Muscle of back (tissue), 13 donors: Measurements from ENCODE around the gene HLA-C. TPM values are rescaled to one million over a fixed set of nuclear protein-coding genes. Genes with fewer than 3 reads are reported as not detected.
"Not testable (repeated sequence)": the region's sequence is repeated elsewhere in the genome, so short reads cannot be mapped to it uniquely, and the experiment has no call there.

Experiments
- DNase-seq, 3 donors: peaks; one replicate each; pipeline versions ENCODE4 v3.0.0 to v3.0.0-alpha.2; 2013
- long read RNA-seq, 9 donors: transcript quantifications; one replicate each; lab custom pipeline, GENCODE V29; 2026
- polyA plus RNA-seq, 10 donors: library from polyadenylated mRNA; unstranded; fragments of 120-200 nt; gene quantifications; one replicate each; pipeline ENCODE4 v1.2.1, GENCODE V29; 2013; ENCODE audit not compliant: insufficient read length in 10 of 10

Gene HLA-C
- 100 to 1,000 TPM in 1 of 10 donors, 10 to 100 TPM in 9; 38.7 to 119 (median 47.7) TPM for polyA plus RNA-seq
- long read RNA-seq, donor 1, transcript HLA-C-201 (8 exons, 1,536 nt), result major isoform, 11 of 12 reads
- long read RNA-seq, donor 1, partial matches to known transcripts, result 0 of 12 reads
- long read RNA-seq, donor 1, other reads (novel, unspliced or antisense), result 0 of 12 reads
- long read RNA-seq, donor 2, transcript HLA-C-201 (8 exons, 1,536 nt), result major isoform, 7 of 12 reads
- long read RNA-seq, donor 2, partial matches to known transcripts, result 0 of 12 reads
- long read RNA-seq, donor 2, other reads (novel, unspliced or antisense), result 0 of 12 reads
- long read RNA-seq, donor 3, result 0 reads
- long read RNA-seq, donor 4, transcript HLA-C-201 (8 exons, 1,536 nt), result major isoform, 8 of 13 reads
- long read RNA-seq, donor 4, partial matches to known transcripts, result 5 of 13 reads
- long read RNA-seq, donor 4, other reads (novel, unspliced or antisense), result 0 of 13 reads
- long read RNA-seq, donor 5, transcript HLA-C-201 (8 exons, 1,536 nt), result major isoform, 11 of 36 reads
- long read RNA-seq, donor 5, partial matches to known transcripts, result 19 of 36 reads
- long read RNA-seq, donor 5, other reads (novel, unspliced or antisense), result 0 of 36 reads
- long read RNA-seq, donor 6, transcript HLA-C-201 (8 exons, 1,536 nt), result major isoform, 13 of 22 reads
- long read RNA-seq, donor 6, partial matches to known transcripts, result 0 of 22 reads
- long read RNA-seq, donor 6, other reads (novel, unspliced or antisense), result 0 of 22 reads
- long read RNA-seq, donor 7, transcript HLA-C-201 (8 exons, 1,536 nt), result major isoform, 12 of 14 reads
- long read RNA-seq, donor 7, partial matches to known transcripts, result 0 of 14 reads
- long read RNA-seq, donor 7, other reads (novel, unspliced or antisense), result 0 of 14 reads
- long read RNA-seq, donor 8, transcript HLA-C-201 (8 exons, 1,536 nt), result major isoform, 9 of 17 reads
- long read RNA-seq, donor 8, partial matches to known transcripts, result 6 of 17 reads
- long read RNA-seq, donor 8, other reads (novel, unspliced or antisense), result 0 of 17 reads
- long read RNA-seq, donor 9, partial matches to known transcripts, result 0 of 1 reads
- long read RNA-seq, donor 9, other reads (novel, unspliced or antisense), result 0 of 1 reads

DNA sequence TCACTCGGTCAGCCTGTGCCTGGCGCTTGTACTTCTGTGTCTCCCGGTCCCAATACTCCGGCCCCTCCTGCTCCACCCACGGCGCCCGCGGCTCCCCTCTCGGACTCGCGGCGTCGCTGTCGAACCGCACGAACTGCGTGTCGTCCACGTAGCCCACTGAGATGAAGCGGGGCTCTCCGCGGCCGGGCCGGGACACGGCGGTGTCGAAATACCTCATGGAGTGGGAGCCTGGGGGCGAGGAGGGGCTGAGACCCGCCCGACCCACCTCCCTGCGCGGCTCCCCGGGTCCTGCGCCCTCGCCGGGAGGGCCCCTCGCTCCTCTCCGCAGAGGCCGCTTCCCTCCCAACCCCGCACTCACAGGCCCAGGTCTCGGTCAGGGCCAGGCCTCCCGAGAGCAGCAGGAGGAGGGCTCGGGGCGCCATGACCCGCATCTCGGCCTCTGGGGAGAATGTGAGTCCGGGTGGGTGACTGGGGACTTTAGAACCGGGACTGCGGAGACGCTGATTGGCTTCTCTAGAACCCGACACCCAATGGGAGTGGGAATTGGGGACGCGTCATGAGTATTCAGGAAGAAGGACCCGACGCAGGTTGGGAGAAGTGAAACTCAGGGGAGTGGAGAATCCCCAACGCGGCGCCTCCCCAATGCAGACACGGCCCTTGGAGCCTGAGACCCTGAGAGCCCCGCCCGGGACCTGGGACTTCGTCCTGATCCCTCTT lies at the start of gene HLA-C:
Gene HLA-C (minus strand): TSS at position 452 of the 717 bp plus-strand sequence. CDS start 21 bp downstream, at position 431.
- peak; percentile 87 to 92 (median 89) for DNase-seq

DNA sequence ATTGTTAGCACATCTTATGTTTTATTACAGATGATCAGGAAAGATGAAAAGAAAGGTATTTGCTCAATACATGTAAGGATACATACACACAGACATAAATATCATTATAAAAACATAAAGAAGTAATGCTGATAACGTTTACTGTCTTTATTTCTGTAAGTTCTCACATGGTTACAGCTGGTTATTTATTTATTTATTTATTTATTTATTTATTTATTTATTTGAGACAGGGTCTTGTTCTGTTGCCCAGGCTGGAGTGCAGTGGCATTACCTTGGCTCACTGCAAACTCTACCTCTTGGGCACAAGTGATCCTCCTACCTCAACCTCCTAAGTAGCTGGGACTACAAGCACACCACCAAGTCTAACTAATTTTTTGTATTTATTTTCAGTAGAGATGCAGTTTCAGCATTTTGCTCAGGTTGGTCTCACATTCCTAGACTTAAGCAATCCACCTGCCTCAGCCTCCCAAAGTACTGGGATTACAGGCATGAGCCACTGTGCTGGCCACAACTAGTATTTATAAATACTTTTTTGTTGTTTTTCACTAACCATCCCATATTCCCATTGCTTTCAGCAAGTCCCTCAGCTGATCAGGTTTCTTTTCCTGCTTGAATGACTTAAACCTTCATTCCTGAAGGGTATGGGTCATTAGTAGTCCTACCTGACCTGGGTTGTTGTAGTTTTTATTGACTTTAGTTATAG lies 49.3 kb upstream of the HLA-C start:
- DNase-seq, result no peak

DNA sequence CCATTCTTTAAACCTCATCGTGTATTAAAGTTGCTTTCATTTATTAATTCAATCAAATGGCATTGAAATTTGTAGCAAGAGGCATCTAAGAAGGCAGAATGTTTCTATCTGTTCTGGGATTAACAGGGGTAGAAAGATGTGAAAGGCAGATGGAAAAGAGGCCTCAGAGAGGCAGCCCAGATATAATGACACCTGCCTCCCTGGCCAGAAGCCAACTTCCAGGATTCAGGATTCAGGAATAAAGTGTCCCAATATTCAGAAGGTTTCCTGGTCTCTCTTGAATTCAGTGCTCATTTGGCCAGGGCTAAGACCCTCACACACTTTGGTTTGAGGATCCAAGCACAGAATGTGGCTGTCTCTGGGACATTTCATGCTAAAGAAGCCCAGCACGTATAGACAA lies 45.1 kb upstream of the HLA-C start:
- no peak for DNase-seq

DNA sequence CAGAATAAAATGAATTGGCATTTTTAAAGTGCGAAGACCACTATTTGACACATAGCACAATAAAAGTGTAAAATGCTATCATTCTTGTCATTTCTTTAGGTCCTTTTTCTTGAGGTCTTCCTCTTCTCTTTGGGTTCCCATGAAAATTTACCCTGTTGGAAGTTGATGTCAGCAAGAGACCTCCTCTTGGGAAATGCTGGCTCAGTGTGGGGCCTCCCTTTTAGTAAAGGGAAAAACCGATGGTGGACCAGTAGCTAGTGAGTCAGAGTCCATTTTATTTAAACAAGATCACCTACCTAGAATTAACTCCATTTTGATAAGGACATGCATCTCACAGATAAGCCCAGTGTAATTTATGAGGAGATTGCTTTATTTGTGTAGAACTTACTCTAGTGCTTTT lies 37.7 kb upstream of the HLA-C start:
- DNase-seq, result no peak

DNA sequence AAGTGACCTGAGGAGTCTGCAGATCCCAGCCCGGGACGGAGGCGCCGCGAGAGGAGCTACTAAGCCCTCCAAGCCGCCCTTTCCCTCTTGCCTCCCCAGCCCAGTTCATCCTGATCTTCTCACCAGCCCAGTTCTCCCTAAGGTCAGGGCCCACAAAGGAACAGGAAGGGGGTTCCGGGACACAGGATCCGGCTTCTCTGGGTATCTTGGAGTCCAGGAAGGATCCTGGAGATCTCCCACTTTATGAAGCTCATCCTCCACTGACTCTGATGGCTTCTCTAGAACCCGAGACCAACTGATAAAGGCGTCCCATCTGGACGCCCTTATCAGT lies 36.9 kb upstream of the HLA-C start:
- DNase-seq, result no peak

DNA sequence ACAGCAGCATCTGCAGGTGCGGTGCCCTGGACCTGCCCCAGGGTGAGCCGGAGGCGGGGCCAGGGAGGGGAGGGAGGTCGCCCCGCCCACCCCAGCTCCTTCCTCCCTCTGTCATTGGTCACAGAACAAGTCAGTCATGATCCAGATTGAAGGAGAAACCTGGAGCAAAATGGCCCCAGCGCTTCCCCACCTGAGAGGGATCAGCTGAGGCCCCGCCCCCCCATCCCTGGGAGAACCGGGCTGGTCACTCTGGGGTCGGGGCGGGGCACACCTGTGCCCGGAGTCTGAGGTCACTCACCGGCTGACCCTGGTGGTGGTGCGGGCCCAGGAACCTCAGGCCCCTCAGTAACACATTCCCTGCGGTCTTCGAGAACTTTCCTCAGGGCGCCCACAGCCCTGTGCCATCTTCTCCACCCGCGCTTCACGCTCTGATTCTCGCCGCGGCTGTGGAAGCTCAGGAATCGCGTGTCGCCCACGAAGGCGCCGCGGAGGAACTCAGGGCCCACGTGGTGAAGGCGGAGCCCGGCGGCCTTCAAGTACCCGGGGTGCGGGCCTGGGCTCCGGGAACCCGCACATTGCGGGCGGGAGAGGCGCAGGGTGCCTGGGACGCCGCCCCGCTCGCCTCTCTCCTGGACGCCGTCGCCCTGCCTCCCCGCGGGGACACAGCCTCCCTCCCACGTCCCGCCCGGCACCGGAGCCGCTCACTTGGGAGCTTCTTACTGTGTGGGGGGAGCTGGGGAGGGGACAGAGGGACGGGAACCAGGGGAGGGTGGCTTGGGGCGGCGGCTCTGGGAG lies 36.4 kb upstream of the HLA-C start:
- no peak for DNase-seq

- DNase-seq, result no peak
Measured at GRCh38 chr6:31307669-31308049, 35.8 kb upstream of the HLA-C start.

- no peak for DNase-seq
Measured at GRCh38 chr6:31305703-31306219, 33.9 kb upstream of the HLA-C start.

DNA sequence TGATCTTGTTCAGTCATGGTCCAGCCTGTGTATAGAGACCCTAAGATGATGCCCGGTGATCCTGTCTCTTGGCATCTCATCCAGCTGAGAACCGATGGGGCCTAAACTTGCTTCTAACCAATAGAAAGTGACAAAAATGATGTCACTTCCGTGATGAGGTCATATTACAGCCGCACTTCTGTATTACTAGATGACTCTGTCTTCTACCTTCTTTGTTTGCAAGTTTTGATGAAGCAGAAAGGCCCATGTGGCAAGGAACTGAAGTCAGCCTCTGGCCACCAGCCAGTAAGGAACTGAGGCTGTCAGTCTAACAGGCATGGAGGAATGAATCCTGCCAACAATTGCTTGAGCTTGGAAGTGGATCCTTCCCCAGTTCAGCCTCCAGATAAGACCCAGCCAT lies 32.8 kb upstream of the HLA-C start:
- no peak for DNase-seq

DNA sequence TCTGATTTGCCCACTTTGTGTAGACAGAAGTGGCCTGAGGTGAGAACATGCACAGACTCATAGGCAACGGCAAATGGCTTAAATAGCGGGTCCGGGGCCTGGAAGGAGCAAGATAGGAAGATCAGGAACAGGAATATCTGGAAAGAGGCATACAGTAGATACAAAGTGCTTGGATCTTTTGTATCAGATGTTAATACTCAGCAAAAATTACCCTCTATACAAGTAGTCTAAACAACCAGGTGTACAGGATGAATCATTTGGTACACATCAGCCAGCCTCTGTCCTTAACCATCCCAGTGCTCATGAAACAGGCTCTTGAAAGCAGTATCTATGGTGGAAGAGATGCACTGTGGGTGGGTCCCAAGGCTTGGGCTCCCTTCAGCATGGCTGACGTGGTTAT lies 28.9 kb upstream of the HLA-C start:
- DNase-seq, result no peak

GRCh38 chr6:31299947-31300346 lies 28.1 kb upstream of the HLA-C start:
- DNase-seq, result no peak

DNA sequence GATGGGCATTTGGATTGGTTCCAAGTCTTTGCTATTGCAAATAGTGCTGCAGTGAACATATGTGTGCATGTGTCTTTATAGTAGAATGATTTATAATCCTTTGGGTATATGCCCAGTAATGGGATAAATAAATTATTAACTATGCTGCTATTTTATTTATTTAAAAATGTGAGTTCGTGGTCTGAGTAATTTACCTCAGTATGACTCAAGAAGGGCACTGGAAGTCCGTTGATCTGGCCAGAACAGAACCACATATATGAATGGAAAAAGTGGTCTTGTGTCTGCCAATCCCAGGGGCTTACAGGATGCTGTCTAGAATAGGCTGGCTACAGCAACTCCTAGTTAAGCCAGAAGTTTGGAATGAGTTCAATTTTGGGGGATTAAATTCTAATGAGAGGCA lies 27.6 kb upstream of the HLA-C start:
- no peak for DNase-seq

DNA sequence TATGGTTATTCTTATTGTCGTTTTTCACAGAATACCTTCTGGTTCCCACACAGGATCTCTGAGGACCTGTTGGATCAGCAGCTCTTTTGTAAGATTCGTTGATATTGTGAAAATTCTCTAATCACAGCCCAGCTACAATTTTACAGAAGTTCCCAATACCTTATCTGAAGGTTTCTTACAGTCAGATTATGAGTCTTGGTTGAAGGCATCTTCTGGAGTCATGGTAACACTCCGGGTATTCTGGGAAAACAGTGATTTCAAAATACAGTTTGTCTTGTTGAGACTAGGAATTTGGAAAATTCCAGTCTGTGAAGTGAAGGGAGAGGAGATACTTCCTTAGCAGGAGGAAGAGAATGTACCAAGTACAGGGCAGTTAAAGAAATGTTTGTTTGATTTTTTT lies 22.2 kb upstream of the HLA-C start:
- no peak for DNase-seq

DNA sequence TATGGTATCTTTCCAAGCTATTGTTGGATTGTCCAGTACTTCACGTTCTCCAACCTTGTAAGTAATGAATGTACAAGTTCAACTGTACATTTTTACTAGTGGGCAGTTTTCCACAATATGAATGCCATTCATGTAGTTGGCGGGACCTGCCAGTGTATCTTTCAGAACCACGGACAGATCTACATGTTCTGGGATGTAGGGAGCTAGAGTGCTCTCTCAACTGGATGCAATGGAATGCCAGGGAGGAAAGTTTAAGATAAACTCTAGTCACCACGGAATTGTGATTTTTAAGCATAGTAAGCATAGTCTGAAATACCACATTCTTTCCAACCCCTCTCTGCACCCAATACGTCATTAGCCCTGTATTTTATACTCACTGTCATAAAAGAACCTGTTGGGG lies 21.5 kb upstream of the HLA-C start:
- peak in 2 of 3 donors; percentile 6 to 30 for DNase-seq

DNA sequence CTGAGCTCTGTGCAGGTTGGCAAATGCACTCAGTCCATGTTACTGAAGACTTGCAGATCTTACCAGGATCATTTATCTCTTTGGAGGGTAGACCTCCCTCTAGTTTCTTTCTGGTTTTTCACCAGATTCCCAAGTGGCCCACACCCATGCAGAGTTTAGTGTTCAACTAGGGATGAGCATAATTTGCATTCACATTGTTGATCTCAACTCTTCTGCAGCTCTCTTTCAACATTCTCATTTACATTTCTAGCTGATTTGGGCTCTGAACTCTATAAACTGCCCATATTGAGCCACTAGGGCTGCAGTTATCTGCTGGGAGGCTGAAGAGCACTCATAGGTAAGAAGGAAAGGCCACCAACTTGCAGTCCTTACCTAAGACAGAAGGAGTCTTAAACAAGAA lies 17.9 kb upstream of the HLA-C start:
- no peak for DNase-seq

- no peak for DNase-seq
Measured at GRCh38 chr6:31287619-31288018, 15.7 kb upstream of the HLA-C start.

- DNase-seq, result no peak
Measured at GRCh38 chr6:31285982-31286381, 14.1 kb upstream of the HLA-C start.

- DNase-seq, result no peak
Measured at GRCh38 chr6:31285486-31285885, 13.6 kb upstream of the HLA-C start.

- not testable (repeated sequence) for DNase-seq
Measured at GRCh38 chr6:31279647-31280046, 7.8 kb upstream of the HLA-C start.
